ENCODE data around the gene RAPGEF3. TPM values are rescaled to one million over a fixed set of nuclear protein-coding genes. Genes with fewer than 3 reads are reported as not detected.

Gene RAPGEF3
- total and polyA plus RNA-seq, 2 of the 13 experiments (the other 11 are each of a cell fraction or from before 2014, with no cell fraction given) = 0.07 TPM

- H3K9ac ChIP-seq (ENCODE audit: insufficient read depth, low read depth, low read length) = no peak overlapping the region
- no peak overlapping the region for H3K4me3 ChIP-seq (replicated peaks in 1 of 3; ENCODE audit: insufficient read depth in 1 of 3, low read depth in 2 of 3, low read length in 3 of 3)
- H3K4me1 ChIP-seq (ENCODE audit: insufficient read depth, low read length) = no peaks in the 10 kb centered on the region
- peaks cover 11 to 12% of the 10 kb centered on the region in 2 experiments; a peak in 3 of 5 replicates for H3K36me3 ChIP-seq (replicated peaks in 1 of 2; ENCODE audit: control insufficient read depth in 1 of 2, insufficient read depth in 2 of 2, low read length in 2 of 2)
- CTCF ChIA-PET (ENCODE audit: low intra/inter-chr PET ratio, low total read pairs) = no interaction called here
- no peak overlapping the region for H2AFZ ChIP-seq (ENCODE audit: low read length)
- intact Hi-C loops (cut with micrococcal nuclease; ENCODE audit: unreplicated experiment) = no loop called here
- no TSS peak for BruUV-seq (replicated peaks)
- no peak overlapping the region for H3K4me2 ChIP-seq (ENCODE audit: low read depth, low read length)
- in situ Hi-C loops (cut with HindIII; ENCODE audit: extremely low pct_ligation_motif_present, low pct_unique_long_range_greater_than_20kb) = no loop called here
- FAIRE-seq (no peak), ATAC-seq (no peak), DNase-seq (ENCODE audit: low spot score) (no peak)
- 97% methylated on average over 9 of the region's 17 CpGs for WGBS (ENCODE audit: low lambda C conversion rate)
- POLR2A ChIA-PET = interaction anchor here (2.1 kb wide), 1 partner anchor 77 kb away, joined by 5 read pairs; the partner anchor contains the start of gene RPAP3
- no peaks in the 10 kb centered on the region for H3K27me3 ChIP-seq (ENCODE audit: control insufficient read depth in 1 of 2, insufficient read depth in 2 of 2, low read length in 2 of 2)
- H4K20me1 ChIP-seq (ENCODE audit: insufficient read depth, low read length) = no peaks in the 10 kb centered on the region
- H3K79me2 ChIP-seq (ENCODE audit: insufficient read depth, low read length) = no peaks in the 10 kb centered on the region
- no peaks in the 10 kb centered on the region for H3K9me3 ChIP-seq (ENCODE audit: low read length)
- H3K27ac ChIP-seq (ENCODE audit: extremely low read length, insufficient read depth, low read length) = no peak overlapping the region
- TF ChIP-seq ZNF143 (CRISPR knock-in tag; IDR thresholded peaks at IDR 0.05) (no peak), SNAPC4 (CRISPR knock-in tag; IDR thresholded peaks at IDR 0.05) (no peak), RAD51 (IDR thresholded peaks at IDR 0.05; ENCODE audit: borderline replicate concordance) (no peak), TSC22D2 (CRISPR knock-in tag; IDR thresholded peaks at IDR 0.05; ENCODE audit: borderline replicate concordance) (no peak), TAF15 (IDR thresholded peaks at IDR 0.05; ENCODE audit: low read depth, low read length, poor library complexity, severe bottlenecking) (no peak), ZNF446 (CRISPR knock-in tag; IDR thresholded peaks at IDR 0.05) (no peak), ELF4 (CRISPR knock-in tag; IDR thresholded peaks at IDR 0.05; ENCODE audit: borderline replicate concordance) (no peak), GRHL1 (CRISPR knock-in tag; conservative IDR thresholded peaks at IDR 0.05) (no peak), ZNF703 (CRISPR knock-in tag; IDR thresholded peaks at IDR 0.05; ENCODE audit: borderline replicate concordance) (no peak), ARHGAP35 (CRISPR knock-in tag; IDR thresholded peaks at IDR 0.05; ENCODE audit: borderline replicate concordance) (no peak), MEIS1 (CRISPR knock-in tag; IDR thresholded peaks at IDR 0.05; ENCODE audit: borderline replicate concordance) (no peak), ZNF280D (CRISPR knock-in tag; IDR thresholded peaks at IDR 0.05) (no peak), CAMTA2 (CRISPR knock-in tag; IDR thresholded peaks at IDR 0.05; ENCODE audit: borderline replicate concordance) (no peak)
These were observed 24.5 kb upstream of the RAPGEF3 start for GRCh38 chr12:47783024-47783755.
